ENCODE measurements around the gene ANKRD31. TPM values are rescaled to one million over a fixed set of nuclear protein-coding genes. Genes with fewer than 3 reads are reported as not detected.
"Not testable (repeated sequence)": the region's sequence is repeated elsewhere in the genome, so short reads cannot be mapped to it uniquely, and the experiment has no call there.

ANKRD31 gene
- total RNA-seq, 6 experiments from 2014 or later: 0.02 to 0.08 (median 0.05) TPM; not detected in 1

GRCh38 chr5:75167345-75167744 is 69.3 kb downstream of the ANKRD31 start:
- no peak overlapping the region for H3K4me3 Mint-ChIP-seq
- no peaks in the 10 kb centered on the region for H3K4me1 Mint-ChIP-seq (ENCODE audit: low read depth)
- DNase-seq: peak; percentile 1
- no peak overlapping the region for H3K27ac Mint-ChIP-seq
- no peaks in the 10 kb centered on the region for H3K36me3 Mint-ChIP-seq (ENCODE audit: low read depth)
- H3K9me3 Mint-ChIP-seq: peaks cover 1% of the 10 kb centered on the region
- peak; percentile 54 for TF ChIP-seq CTCF (IDR thresholded peaks at IDR 0.05)
- 0 out of 2 replicates have a peak, but pooled peaks cover 2% of the 10 kb centered on the region for H3K27me3 Mint-ChIP-seq (ENCODE audit: insufficient read depth)

GRCh38 chr5:75161508-75161907 is 75.2 kb downstream of the ANKRD31 start:
- not testable (repeated sequence) for H3K27me3 Mint-ChIP-seq (ENCODE audit: insufficient read depth); H3K27ac Mint-ChIP-seq; H3K4me3 Mint-ChIP-seq; H3K36me3 Mint-ChIP-seq (ENCODE audit: low read depth); DNase-seq; H3K4me1 Mint-ChIP-seq (ENCODE audit: low read depth)
- H3K9me3 Mint-ChIP-seq: peaks cover 20% of the 10 kb centered on the region

- no peak overlapping the region for H3K27ac Mint-ChIP-seq
- DNase-seq: no peak
- H3K27me3 Mint-ChIP-seq (ENCODE audit: insufficient read depth): no peaks in the 10 kb centered on the region; the same call in 1 of the 2 replicates
- no peaks in the 10 kb centered on the region for H3K36me3 Mint-ChIP-seq (ENCODE audit: low read depth)
- TF ChIP-seq CTCF (IDR thresholded peaks at IDR 0.05): no peak
- H3K9me3 Mint-ChIP-seq: peaks cover 11% of the 10 kb centered on the region
- H3K4me3 Mint-ChIP-seq: no peak overlapping the region
- no peaks in the 10 kb centered on the region for H3K4me1 Mint-ChIP-seq (ENCODE audit: low read depth)
These were observed 80.1 kb downstream of the ANKRD31 start for GRCh38 chr5:75156585-75156984.

DNA sequence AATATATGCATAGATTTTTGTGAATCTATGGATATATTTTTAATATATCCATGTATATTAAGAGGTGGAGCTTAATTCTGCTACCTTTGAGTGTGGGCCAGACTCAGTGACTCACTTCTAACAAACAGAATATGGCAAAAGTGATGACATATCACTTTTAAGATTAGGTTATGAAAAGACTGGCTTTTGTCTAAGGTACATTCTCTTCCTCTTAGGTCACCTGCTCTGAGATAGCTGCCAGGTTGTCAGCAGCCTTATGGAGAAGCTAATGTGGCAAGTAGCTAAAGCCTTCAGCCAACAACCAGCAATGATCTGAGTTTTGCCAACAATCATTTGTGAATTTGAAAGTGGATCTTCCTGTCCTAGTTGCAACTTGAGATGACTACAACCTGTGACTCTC is 83.8 kb downstream of the ANKRD31 start:
- no peaks in the 10 kb centered on the region for H3K36me3 Mint-ChIP-seq (ENCODE audit: low read depth)
- H3K9me3 Mint-ChIP-seq: no peaks in the 10 kb centered on the region
- no peaks in the 10 kb centered on the region for H3K4me1 Mint-ChIP-seq (ENCODE audit: low read depth)
- no peak for TF ChIP-seq CTCF (IDR thresholded peaks at IDR 0.05)
- no peaks in the 10 kb centered on the region; the same call in 1 of the 2 replicates for H3K27me3 Mint-ChIP-seq (ENCODE audit: insufficient read depth)
- no peak for DNase-seq
- H3K4me3 Mint-ChIP-seq: no peak overlapping the region
- H3K27ac Mint-ChIP-seq: no peak overlapping the region

DNA sequence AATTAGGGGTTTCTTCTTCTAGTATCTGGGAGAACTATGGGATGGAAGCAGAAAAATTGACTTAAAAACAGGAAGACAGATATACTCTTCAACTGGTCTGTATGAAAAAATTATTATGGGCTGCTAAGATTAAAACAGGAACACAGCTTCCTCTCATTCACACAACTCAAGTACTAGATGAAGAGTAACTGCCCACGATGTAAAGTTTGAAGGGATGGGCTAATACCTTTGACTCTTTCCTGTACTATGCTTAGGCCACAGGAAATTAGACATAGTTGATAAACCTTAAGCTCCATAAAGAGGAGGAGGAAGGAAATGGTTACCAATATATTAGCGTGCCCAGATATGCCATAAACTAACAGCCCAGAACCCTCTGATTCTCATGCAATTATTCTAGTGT is 88.6 kb downstream of the ANKRD31 start:
- TF ChIP-seq CTCF (IDR thresholded peaks at IDR 0.05): no peak
- no peaks in the 10 kb centered on the region for H3K9me3 Mint-ChIP-seq
- no peak overlapping the region for H3K4me3 Mint-ChIP-seq

DNA sequence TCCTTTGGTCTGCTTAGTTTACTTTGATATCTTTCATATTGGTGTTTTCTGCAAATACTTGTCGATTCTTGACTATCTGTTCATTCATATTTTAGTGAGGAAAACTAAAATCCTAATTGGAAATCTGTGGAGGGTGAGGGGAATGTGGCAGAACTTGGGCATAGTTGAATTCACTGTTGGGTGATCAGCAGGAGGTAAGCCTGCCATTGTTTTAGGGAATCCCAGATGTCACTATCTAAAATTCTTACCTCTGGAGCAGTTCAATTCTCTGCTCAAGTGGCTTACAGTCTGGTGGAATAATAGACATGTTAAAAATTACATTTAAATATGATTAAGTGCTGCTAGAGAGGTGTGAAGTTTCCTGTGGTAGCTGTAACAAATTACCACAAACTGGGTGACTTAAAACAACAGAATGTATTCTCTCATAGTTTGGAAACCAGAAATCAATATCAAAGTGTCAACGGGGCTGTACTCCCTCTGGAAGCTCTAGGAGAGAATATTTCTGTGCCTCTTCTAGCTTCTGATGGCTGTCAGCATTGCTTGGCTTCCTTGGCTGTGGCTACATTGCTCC is 94.0 kb downstream of the ANKRD31 start:
- no peaks in the 10 kb centered on the region for H3K9me3 Mint-ChIP-seq
- no peaks in the 10 kb centered on the region for H3K36me3 Mint-ChIP-seq (ENCODE audit: low read depth)
- H3K27me3 Mint-ChIP-seq (ENCODE audit: insufficient read depth): peaks cover 2% of the 10 kb centered on the region
- H3K4me1 Mint-ChIP-seq (ENCODE audit: low read depth): no peaks in the 10 kb centered on the region
- no peak for DNase-seq
- TF ChIP-seq CTCF (IDR thresholded peaks at IDR 0.05): no peak
- H3K27ac Mint-ChIP-seq: no peak overlapping the region
- no peak overlapping the region for H3K4me3 Mint-ChIP-seq

More for the DNA sequence above, 88.6 kb downstream of the ANKRD31 start:
- no peak for DNase-seq
- Mint-ChIP-seq H3K27ac (no peak overlapping the region), H3K36me3 (ENCODE audit: low read depth) (no peaks in the 10 kb centered on the region), H3K27me3 (ENCODE audit: insufficient read depth) (peaks cover 2% of the 10 kb centered on the region; the same call in 1 of the 2 replicates), H3K4me1 (ENCODE audit: low read depth) (no peaks in the 10 kb centered on the region)

Data from HFFc6 (cell line).